ENCODE results near the gene FCAMR.

FCAMR gene

DNA sequence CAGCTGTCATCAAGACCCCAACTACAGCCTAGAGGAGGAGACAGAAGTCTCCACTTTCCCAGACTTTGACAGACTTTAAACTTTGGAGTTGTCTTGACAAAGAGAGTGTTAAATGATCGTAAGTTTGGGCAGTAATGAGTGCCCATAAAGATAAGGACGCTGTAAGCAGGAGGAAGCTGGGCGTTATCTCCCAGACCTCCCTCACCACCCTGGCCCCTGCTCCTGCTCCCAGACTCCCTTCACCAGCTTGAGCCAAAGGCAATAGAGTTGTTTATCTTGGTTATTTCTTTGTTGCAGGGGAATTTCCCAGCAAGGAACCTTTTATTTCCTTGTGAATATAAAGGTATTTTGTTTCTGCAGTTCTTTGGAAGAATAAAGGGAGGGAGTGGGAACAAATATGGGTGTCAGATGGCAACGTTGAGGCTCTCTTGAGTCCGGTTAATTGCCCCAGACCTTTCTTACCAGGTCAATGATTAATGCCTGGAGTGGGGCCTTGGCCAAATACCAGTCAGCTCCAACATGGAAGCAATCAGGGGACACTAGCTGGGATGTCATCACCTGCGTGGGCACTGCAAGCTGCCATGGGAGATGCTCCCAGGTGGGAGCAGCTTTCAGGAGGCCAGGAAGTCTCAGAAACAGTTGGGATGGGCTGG is 28.4 kb downstream of the FCAMR start:
- H3K36me3 ChIP-seq (ENCODE audit: control insufficient read depth, low read depth, low read length): no peaks in the 10 kb centered on the region
- no peak overlapping the region for H3K4me3 ChIP-seq (ENCODE audit: low read length)
- no peak overlapping the region for H3K9ac ChIP-seq (ENCODE audit: low read length)
- H3K27me3 ChIP-seq (ENCODE audit: control insufficient read depth, insufficient read depth, low read length): no peaks in the 10 kb centered on the region
- H3K9me3 ChIP-seq (ENCODE audit: control insufficient read depth, low read depth, low read length): no peaks in the 10 kb centered on the region
- H3K4me1 ChIP-seq (ENCODE audit: control insufficient read depth, low read depth, low read length): no peaks in the 10 kb centered on the region
- H3K27ac ChIP-seq (ENCODE audit: low read length): no peak overlapping the region

GRCh38 chr1:206940588-206940936 is 29.7 kb downstream of the FCAMR start:
- Histone ChIP-seq H3K9me3 (ENCODE audit: control insufficient read depth, low read depth, low read length) (no peaks in the 10 kb centered on the region), H3K4me3 (ENCODE audit: low read length) (no peak overlapping the region), H3K27ac (ENCODE audit: low read length) (no peak overlapping the region), H3K4me1 (ENCODE audit: control insufficient read depth, low read depth, low read length) (no peaks in the 10 kb centered on the region), H3K9ac (ENCODE audit: low read length) (no peak overlapping the region), H3K27me3 (ENCODE audit: control insufficient read depth, insufficient read depth, low read length) (no peaks in the 10 kb centered on the region), H3K36me3 (ENCODE audit: control insufficient read depth, low read depth, low read length) (no peaks in the 10 kb centered on the region)

- Histone ChIP-seq H3K36me3 (ENCODE audit: control insufficient read depth, low read depth, low read length) (no peaks in the 10 kb centered on the region), H3K4me3 (ENCODE audit: low read length) (no peak overlapping the region), H3K9me3 (ENCODE audit: control insufficient read depth, low read depth, low read length) (no peaks in the 10 kb centered on the region), H3K27me3 (ENCODE audit: control insufficient read depth, insufficient read depth, low read length) (no peaks in the 10 kb centered on the region), H3K4me1 (ENCODE audit: control insufficient read depth, low read depth, low read length) (no peaks in the 10 kb centered on the region), H3K9ac (ENCODE audit: low read length) (no peak overlapping the region), H3K27ac (ENCODE audit: low read length) (no peak overlapping the region)
Observed at GRCh38 chr1:206939841-206940587, 30.2 kb downstream of the FCAMR start.

GRCh38 chr1:206939131-206939530 is 31.1 kb downstream of the FCAMR start:
- Histone ChIP-seq H3K27ac (ENCODE audit: low read length) (no peak overlapping the region), H3K36me3 (ENCODE audit: control insufficient read depth, low read depth, low read length) (no peaks in the 10 kb centered on the region), H3K27me3 (ENCODE audit: control insufficient read depth, insufficient read depth, low read length) (no peaks in the 10 kb centered on the region), H3K4me1 (ENCODE audit: control insufficient read depth, low read depth, low read length) (no peaks in the 10 kb centered on the region), H3K4me3 (ENCODE audit: low read length) (no peak overlapping the region), H3K9me3 (ENCODE audit: control insufficient read depth, low read depth, low read length) (no peaks in the 10 kb centered on the region), H3K9ac (ENCODE audit: low read length) (no peak overlapping the region)

- H3K27ac ChIP-seq (ENCODE audit: low read length): no peak overlapping the region
- no peaks in the 10 kb centered on the region for H3K9me3 ChIP-seq (ENCODE audit: control insufficient read depth, low read depth, low read length)
- H3K9ac ChIP-seq (ENCODE audit: low read length): no peak overlapping the region
- no peak overlapping the region for H3K4me3 ChIP-seq (ENCODE audit: low read length)
- H3K27me3 ChIP-seq (ENCODE audit: control insufficient read depth, insufficient read depth, low read length): no peaks in the 10 kb centered on the region
- H3K36me3 ChIP-seq (ENCODE audit: control insufficient read depth, low read depth, low read length): no peaks in the 10 kb centered on the region
- H3K4me1 ChIP-seq (ENCODE audit: control insufficient read depth, low read depth, low read length): no peaks in the 10 kb centered on the region
Observed at GRCh38 chr1:206937425-206937824, 32.8 kb downstream of the FCAMR start.

- no peak overlapping the region for H3K9ac ChIP-seq (ENCODE audit: low read length)
- H3K4me1 ChIP-seq (ENCODE audit: control insufficient read depth, low read depth, low read length): no peaks in the 10 kb centered on the region
- H3K4me3 ChIP-seq (ENCODE audit: low read length): no peak overlapping the region
- no peaks in the 10 kb centered on the region for H3K9me3 ChIP-seq (ENCODE audit: control insufficient read depth, low read depth, low read length)
- no peaks in the 10 kb centered on the region for H3K36me3 ChIP-seq (ENCODE audit: control insufficient read depth, low read depth, low read length)
- no peak overlapping the region for H3K27ac ChIP-seq (ENCODE audit: low read length)
- no peaks in the 10 kb centered on the region for H3K27me3 ChIP-seq (ENCODE audit: control insufficient read depth, insufficient read depth, low read length)
Observed at GRCh38 chr1:206935491-206936067, 34.7 kb downstream of the FCAMR start.

GRCh38 chr1:206933333-206933945 is 36.8 kb downstream of the FCAMR start:
- H3K27me3 ChIP-seq (ENCODE audit: control insufficient read depth, insufficient read depth, low read length): no peaks in the 10 kb centered on the region
- no peak overlapping the region for H3K4me3 ChIP-seq (ENCODE audit: low read length)
- H3K9ac ChIP-seq (ENCODE audit: low read length): no peak overlapping the region
- H3K9me3 ChIP-seq (ENCODE audit: control insufficient read depth, low read depth, low read length): no peaks in the 10 kb centered on the region
- no peaks in the 10 kb centered on the region for H3K4me1 ChIP-seq (ENCODE audit: control insufficient read depth, low read depth, low read length)
- no peak overlapping the region for H3K27ac ChIP-seq (ENCODE audit: low read length)
- no peaks in the 10 kb centered on the region for H3K36me3 ChIP-seq (ENCODE audit: control insufficient read depth, low read depth, low read length)

- Histone ChIP-seq H3K27ac (ENCODE audit: low read length) (no peak overlapping the region), H3K27me3 (ENCODE audit: control insufficient read depth, insufficient read depth, low read length) (no peaks in the 10 kb centered on the region), H3K9me3 (ENCODE audit: control insufficient read depth, low read depth, low read length) (no peaks in the 10 kb centered on the region), H3K4me1 (ENCODE audit: control insufficient read depth, low read depth, low read length) (no peaks in the 10 kb centered on the region), H3K9ac (ENCODE audit: low read length) (no peak overlapping the region), H3K36me3 (ENCODE audit: control insufficient read depth, low read depth, low read length) (no peaks in the 10 kb centered on the region), H3K4me3 (ENCODE audit: low read length) (no peak overlapping the region)
Observed at GRCh38 chr1:206932177-206932576, 38.1 kb downstream of the FCAMR start.

DNA sequence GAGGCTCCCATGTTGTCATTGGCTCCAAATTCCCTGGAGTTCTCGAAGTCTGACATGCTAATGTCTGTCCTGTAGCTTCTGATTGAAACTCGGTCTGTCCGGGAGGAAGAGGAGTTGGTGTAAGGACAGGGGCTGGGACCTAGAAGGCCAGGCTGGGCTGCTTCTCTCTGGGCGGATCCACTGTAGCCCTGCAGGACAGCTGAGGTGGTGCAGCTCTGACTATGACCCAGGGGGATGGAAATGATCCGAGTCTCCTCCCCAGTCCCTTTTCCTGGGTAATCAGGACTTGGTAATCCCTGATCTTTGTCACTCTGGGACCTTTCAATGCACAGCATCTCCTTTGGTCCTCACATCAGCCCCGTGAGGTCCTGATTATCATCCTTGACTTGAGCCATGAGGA is 38.6 kb downstream of the FCAMR start:
- Histone ChIP-seq H3K27ac (ENCODE audit: low read length) (no peak overlapping the region), H3K36me3 (ENCODE audit: control insufficient read depth, low read depth, low read length) (no peaks in the 10 kb centered on the region), H3K9me3 (ENCODE audit: control insufficient read depth, low read depth, low read length) (no peaks in the 10 kb centered on the region), H3K9ac (ENCODE audit: low read length) (no peak overlapping the region), H3K4me3 (ENCODE audit: low read length) (no peak overlapping the region), H3K4me1 (ENCODE audit: control insufficient read depth, low read depth, low read length) (no peaks in the 10 kb centered on the region), H3K27me3 (ENCODE audit: control insufficient read depth, insufficient read depth, low read length) (no peaks in the 10 kb centered on the region)

DNA sequence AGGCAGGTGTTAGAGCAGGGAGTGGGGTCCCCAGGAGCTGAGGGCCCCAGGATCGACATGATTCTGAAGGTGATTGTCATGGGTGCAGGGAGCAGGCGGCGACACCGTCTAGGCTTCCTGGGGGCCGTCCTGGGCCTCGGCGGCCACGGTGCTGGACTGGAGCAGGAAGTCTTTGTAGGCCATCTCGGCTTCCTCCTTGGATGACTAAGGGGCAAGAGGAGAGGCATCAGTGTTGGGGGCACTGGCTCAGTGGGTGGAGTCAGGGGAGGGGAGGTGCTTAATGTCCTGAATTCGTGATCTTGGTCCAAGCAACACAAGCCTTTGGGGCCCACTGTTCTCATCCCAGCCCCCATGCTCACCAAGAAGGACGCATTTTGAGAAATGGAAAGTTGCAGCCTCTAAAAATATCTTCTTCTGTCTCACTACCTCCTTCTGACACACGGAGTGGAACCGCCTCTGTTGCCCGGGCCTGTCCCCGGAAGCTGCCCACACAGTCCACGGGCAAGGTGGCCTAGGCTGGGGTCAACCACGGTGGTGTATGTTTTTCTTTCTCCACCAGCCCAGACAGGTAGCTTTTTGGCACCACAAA is 40.0 kb downstream of the FCAMR start:
- no peaks in the 10 kb centered on the region for H3K4me1 ChIP-seq (ENCODE audit: control insufficient read depth, low read depth, low read length)
- no peak overlapping the region for H3K4me3 ChIP-seq (ENCODE audit: low read length)
- H3K9ac ChIP-seq (ENCODE audit: low read length): no peak overlapping the region
- no peak overlapping the region for H3K27ac ChIP-seq (ENCODE audit: low read length)
- H3K36me3 ChIP-seq (ENCODE audit: control insufficient read depth, low read depth, low read length): no peaks in the 10 kb centered on the region
- no peaks in the 10 kb centered on the region for H3K9me3 ChIP-seq (ENCODE audit: control insufficient read depth, low read depth, low read length)
- H3K27me3 ChIP-seq (ENCODE audit: control insufficient read depth, insufficient read depth, low read length): no peaks in the 10 kb centered on the region

- Histone ChIP-seq H3K9ac (ENCODE audit: low read length) (no peak overlapping the region), H3K4me1 (ENCODE audit: control insufficient read depth, low read depth, low read length) (no peaks in the 10 kb centered on the region), H3K4me3 (ENCODE audit: low read length) (no peak overlapping the region), H3K36me3 (ENCODE audit: control insufficient read depth, low read depth, low read length) (no peaks in the 10 kb centered on the region), H3K27me3 (ENCODE audit: control insufficient read depth, insufficient read depth, low read length) (no peaks in the 10 kb centered on the region), H3K27ac (ENCODE audit: low read length) (no peak overlapping the region), H3K9me3 (ENCODE audit: control insufficient read depth, low read depth, low read length) (no peaks in the 10 kb centered on the region)
Observed at GRCh38 chr1:206929524-206929923, 40.7 kb downstream of the FCAMR start.
